HepG2 (cell line): ENCODE results near the gene COPS4. TPM values are rescaled to one million over a fixed set of nuclear protein-coding genes. Genes with fewer than 3 reads are reported as not detected.
A peak's percentile ranks its signal among the peaks of the same experiment; 100 is the strongest.

ENCODE experiments used
- HES4 ChIP-seq: sonication (generic); formaldehyde crosslinking; IDR thresholded peaks from 2 replicates; pipeline ENCODE4 v1.9.0; 2021; ENCODE audit warnings: mild to moderate bottlenecking, missing genetic modification reagents, borderline replicate concordance
- KDM6A ChIP-seq: IDR thresholded peaks from 2 replicates; pipeline ENCODE4 v1.6.1; 2016; ENCODE audit warnings: low read depth
- KIAA2018 ChIP-seq: sonication (generic); formaldehyde crosslinking; IDR thresholded peaks from 2 replicates; pipeline ENCODE4 v1.5.0; 2020; ENCODE audit warnings: mild to moderate bottlenecking, missing genetic modification reagents, borderline replicate concordance
- NFE2L2 ChIP-seq: fragments of 150-350 bp; IDR thresholded peaks from 2 replicates; pipeline ENCODE4 v1.6.1; 2014; ENCODE audit warnings: low read length
- RXRA ChIP-seq: sonication (generic); formaldehyde crosslinking; IDR thresholded peaks from 2 replicates; pipeline ENCODE4 v1.5.1; 2020; ENCODE audit warnings: missing genetic modification reagents
- SMARCC2 ChIP-seq: fragments of 450-650 bp; IDR thresholded peaks from 2 replicates; pipeline ENCODE4 v1.6.1; 2017; ENCODE audit warnings: antibody characterized with exemption, mild to moderate bottlenecking
- ZMYM3 ChIP-seq: sonication (generic); formaldehyde crosslinking; IDR thresholded peaks from 2 replicates; pipeline ENCODE4 v1.5.1; 2020; ENCODE audit warnings: mild to moderate bottlenecking, missing genetic modification reagents
- ZNF740 ChIP-seq: sonication (generic); formaldehyde crosslinking; IDR thresholded peaks from 2 replicates; pipeline ENCODE4 v1.4.0; 2020; ENCODE audit warnings: missing genetic modification reagents
- polyA plus RNA-seq, 8 experiments: library from polyadenylated mRNA; depleted of rRNA in 3 of 8; stranded (reverse) in 7 of 8; unstranded in 1 of 8; fragments of >200 nt; fragmentation: Illumina TruSeq in 4 of 8; extraction: Trizol in 4 of 8; gene quantifications; 2 replicates each; pipeline versions ENCODE4 v1.2.1 to v1.2.3, GENCODE V29; 2011 to 2016; ENCODE audit warnings: low read depth in 4 of 8, missing spikeins in 1 of 8, mixed read lengths in 1 of 8; ENCODE audit not compliant: insufficient read depth in 1 of 8
- total RNA-seq, 5 experiments: library from RNA; depleted of rRNA; stranded (reverse); fragments of >200 nt; fragmentation: Illumina TruSeq; extraction: Trizol; gene quantifications; 2 replicates each; pipeline ENCODE4 v1.2.3, GENCODE V29; 2016; ENCODE audit warnings: low read depth in 1 of 5
- TF ChIP-seq, protein P1 (sequence below): sonication (generic); formaldehyde crosslinking; IDR thresholded peaks from 2 replicates; pipeline ENCODE4 v1.4.0; 2020; ENCODE audit warnings: missing genetic modification reagents, borderline replicate concordance
- TF ChIP-seq, protein P2 (sequence below): sonication (generic); formaldehyde crosslinking; IDR thresholded peaks from one replicate; pipeline ENCODE4 v1.5.1; 2020; ENCODE audit warnings: mild to moderate bottlenecking, missing genetic modification reagents; ENCODE audit errors: not compliant biosample characterization

The COPS4 gene
- total and polyA plus RNA-seq, 2 of the 13 experiments (the other 11 are each of a cell fraction or from before 2014, with no cell fraction given), result 28.8 to 52.5 TPM

DNA sequence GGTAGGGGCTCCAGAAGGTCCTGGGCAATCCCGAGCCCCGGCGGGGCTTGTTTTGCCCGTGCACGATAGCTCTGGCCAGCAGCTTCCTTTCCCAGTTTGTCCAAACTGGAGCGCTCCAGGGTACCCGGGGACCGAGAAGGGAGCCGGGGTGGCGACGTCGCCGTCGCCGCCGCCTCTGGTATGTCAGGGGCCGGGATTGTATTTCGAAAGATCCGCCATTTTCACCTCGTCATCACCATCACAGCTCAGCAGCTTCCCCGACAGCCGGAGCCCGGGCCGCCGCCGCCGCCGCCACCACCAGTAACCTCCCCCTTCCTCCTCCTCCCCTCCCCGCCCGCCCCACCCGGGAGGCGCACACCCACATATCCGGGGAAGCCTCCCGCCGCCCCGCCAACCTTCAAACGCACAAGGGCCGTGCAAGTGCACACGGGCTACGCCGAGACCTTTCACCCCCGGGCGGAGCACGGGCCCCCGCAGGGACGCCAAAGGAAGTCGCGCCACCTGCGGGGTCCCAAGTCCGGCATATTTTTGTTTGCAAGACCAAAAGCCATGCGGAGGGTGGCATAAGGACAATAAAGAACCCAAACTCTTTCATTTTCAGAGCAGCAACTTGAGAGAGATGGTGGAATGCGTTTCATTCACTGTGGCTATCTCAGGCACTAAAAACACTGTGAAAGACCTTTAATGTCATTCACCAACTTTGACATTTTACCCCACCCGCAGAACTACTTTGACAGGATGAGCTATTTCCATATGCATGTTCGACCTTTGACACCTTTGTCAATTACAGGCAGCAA lies 24.3 kb upstream of the COPS4 start, which contains the start of gene LIN54 (continued):
- TF ChIP-seq KIAA2018 (CRISPR knock-in tag) (no peak), SMARCC2 (no peak), HES4 (no peak), KDM6A (CRISPR knock-in tag) (peak; percentile 57; the same call in 1 of the 2 replicates), ZNF740 (no peak), NFE2L2 (no peak), ZMYM3 (no peak), RXRA (CRISPR knock-in tag) (peak; percentile 93)
- TF ChIP-seq, protein P1, sequence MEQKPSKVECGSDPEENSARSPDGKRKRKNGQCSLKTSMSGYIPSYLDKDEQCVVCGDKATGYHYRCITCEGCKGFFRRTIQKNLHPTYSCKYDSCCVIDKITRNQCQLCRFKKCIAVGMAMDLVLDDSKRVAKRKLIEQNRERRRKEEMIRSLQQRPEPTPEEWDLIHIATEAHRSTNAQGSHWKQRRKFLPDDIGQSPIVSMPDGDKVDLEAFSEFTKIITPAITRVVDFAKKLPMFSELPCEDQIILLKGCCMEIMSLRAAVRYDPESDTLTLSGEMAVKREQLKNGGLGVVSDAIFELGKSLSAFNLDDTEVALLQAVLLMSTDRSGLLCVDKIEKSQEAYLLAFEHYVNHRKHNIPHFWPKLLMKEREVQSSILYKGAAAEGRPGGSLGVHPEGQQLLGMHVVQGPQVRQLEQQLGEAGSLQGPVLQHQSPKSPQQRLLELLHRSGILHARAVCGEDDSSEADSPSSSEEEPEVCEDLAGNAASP (CRISPR knock-in tag), result peak; percentile 90; the same call in 1 of the 2 replicates
- TF ChIP-seq, protein P2, sequence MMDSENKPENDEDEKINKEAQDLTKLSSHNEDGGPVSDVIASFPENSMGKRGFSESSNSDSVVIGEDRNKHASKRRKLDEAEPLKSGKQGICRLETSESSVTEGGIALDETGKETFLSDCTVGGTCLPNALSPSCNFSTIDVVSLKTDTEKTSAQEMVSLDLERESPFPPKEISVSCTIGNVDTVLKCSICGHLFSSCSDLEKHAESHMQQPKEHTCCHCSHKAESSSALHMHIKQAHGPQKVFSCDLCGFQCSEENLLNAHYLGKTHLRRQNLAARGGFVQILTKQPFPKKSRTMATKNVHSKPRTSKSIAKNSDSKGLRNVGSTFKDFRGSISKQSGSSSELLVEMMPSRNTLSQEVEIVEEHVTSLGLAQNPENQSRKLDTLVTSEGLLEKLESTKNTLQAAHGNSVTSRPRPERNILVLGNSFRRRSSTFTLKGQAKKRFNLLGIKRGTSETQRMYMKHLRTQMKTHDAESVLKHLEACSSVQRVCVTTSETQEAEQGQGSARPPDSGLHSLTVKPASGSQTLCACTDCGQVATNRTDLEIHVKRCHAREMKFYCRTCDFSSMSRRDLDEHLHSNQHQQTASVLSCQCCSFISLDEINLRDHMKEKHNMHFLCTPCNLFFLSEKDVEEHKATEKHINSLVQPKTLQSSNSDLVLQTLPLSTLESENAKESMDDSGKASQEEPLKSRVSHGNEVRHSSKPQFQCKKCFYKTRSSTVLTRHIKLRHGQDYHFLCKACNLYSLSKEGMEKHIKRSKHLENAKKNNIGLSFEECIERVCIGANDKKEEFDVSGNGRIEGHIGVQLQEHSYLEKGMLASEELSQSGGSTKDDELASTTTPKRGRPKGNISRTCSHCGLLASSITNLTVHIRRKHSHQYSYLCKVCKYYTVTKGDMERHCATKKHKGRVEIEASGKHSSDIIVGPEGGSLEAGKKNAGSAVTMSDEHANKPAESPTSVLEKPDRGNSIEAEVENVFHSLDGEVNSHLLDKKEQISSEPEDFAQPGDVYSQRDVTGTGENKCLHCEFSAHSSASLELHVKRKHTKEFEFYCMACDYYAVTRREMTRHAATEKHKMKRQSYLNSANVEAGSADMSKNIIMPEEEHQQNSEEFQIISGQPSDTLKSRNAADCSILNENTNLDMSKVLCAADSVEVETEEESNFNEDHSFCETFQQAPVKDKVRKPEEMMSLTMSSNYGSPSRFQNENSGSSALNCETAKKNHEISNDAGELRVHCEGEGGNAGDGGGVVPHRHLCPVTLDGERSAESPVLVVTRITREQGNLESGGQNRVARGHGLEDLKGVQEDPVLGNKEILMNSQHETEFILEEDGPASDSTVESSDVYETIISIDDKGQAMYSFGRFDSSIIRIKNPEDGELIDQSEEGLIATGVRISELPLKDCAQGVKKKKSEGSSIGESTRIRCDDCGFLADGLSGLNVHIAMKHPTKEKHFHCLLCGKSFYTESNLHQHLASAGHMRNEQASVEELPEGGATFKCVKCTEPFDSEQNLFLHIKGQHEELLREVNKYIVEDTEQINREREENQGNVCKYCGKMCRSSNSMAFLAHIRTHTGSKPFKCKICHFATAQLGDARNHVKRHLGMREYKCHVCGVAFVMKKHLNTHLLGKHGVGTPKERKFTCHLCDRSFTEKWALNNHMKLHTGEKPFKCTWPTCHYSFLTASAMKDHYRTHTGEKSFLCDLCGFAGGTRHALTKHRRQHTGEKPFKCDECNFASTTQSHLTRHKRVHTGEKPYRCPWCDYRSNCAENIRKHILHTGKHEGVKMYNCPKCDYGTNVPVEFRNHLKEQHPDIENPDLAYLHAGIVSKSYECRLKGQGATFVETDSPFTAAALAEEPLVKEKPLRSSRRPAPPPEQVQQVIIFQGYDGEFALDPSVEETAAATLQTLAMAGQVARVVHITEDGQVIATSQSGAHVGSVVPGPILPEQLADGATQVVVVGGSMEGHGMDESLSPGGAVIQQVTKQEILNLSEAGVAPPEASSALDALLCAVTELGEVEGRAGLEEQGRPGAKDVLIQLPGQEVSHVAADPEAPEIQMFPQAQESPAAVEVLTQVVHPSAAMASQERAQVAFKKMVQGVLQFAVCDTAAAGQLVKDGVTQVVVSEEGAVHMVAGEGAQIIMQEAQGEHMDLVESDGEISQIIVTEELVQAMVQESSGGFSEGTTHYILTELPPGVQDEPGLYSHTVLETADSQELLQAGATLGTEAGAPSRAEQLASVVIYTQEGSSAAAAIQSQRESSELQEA, result no peak
